K562 (cell line): ENCODE measurements around the gene HK1. TPM values are rescaled to one million over a fixed set of nuclear protein-coding genes. Genes with fewer than 3 reads are reported as not detected.

Source experiments
- CBX8 ChIP-seq: fragments of 200-600 bp; sonication (generic); IDR thresholded peaks from 2 replicates; pipeline ENCODE4 v1.6.1; 2012; ENCODE audit warnings: borderline replicate concordance, mixed run types, low read depth, mild to moderate bottlenecking, moderate library complexity, mixed read lengths, low read length, control low read depth, inconsistent platforms; ENCODE audit not compliant: poor library complexity, severe bottlenecking; ENCODE audit errors: extremely low read depth
- GATAD2A ChIP-seq: fragments of 450-650 bp; IDR thresholded peaks from 2 replicates; pipeline ENCODE4 v1.6.1; 2017
- HNRNPK ChIP-seq: fragments of 200-400 bp; formaldehyde crosslinking; IDR thresholded peaks from one replicate; pipeline ENCODE4 v1.6.1; 2018; ENCODE audit warnings: mild to moderate bottlenecking, low read depth, low read length; ENCODE audit not compliant: poor library complexity, severe bottlenecking
- MTA3 ChIP-seq: fragments of 450-650 bp; formaldehyde crosslinking; IDR thresholded peaks from 2 replicates; pipeline ENCODE4 v1.6.1; 2017; ENCODE audit warnings: mild to moderate bottlenecking, borderline replicate concordance
- PATZ1 ChIP-seq: fragments of 250-450 bp; sonication (Bioruptor Pico); IDR thresholded peaks from 2 replicates; pipeline ENCODE4 v1.5.0; 2020; ENCODE audit warnings: mild to moderate bottlenecking, borderline replicate concordance
- PHTF2 ChIP-seq: fragments of 250-450 bp; sonication (Bioruptor Pico); IDR thresholded peaks from 2 replicates; pipeline ENCODE4 v1.5.0; 2021; ENCODE audit warnings: mild to moderate bottlenecking
- PPARD ChIP-seq: fragments of 250-450 bp; sonication (Bioruptor Pico); IDR thresholded peaks from 2 replicates; pipeline ENCODE4 v1.8.0; 2022; ENCODE audit warnings: inconsistent platforms, mild to moderate bottlenecking, moderate library complexity
- PYGO2 ChIP-seq: fragments of 450-650 bp; IDR thresholded peaks from 2 replicates; pipeline ENCODE4 v1.6.1; 2016; ENCODE audit warnings: mild to moderate bottlenecking, missing genetic modification characterization, moderate library complexity, missing compliant biosample characterization
- RNF2 ChIP-seq: sonication (generic); IDR thresholded peaks from 2 replicates; pipeline ENCODE4 v1.6.1; 2016
- SIX5 ChIP-seq, 2 experiments: IDR thresholded peaks; 2 replicates each; pipeline ENCODE4 v1.6.1; 2011; ENCODE audit warnings: low read length in 2 of 2, borderline replicate concordance in 1 of 2, low read depth in 1 of 2, mild to moderate bottlenecking in 1 of 2, moderate library complexity in 1 of 2; ENCODE audit not compliant: insufficient read depth in 1 of 2
- SMARCE1 ChIP-seq: fragments of 450-650 bp; IDR thresholded peaks from 2 replicates; pipeline ENCODE4 v1.7.1; 2016; ENCODE audit warnings: mild to moderate bottlenecking
- TAF7 ChIP-seq: fragments of 450-650 bp; IDR thresholded peaks from 2 replicates; pipeline ENCODE4 v1.6.1; 2016; ENCODE audit warnings: missing genetic modification characterization, missing compliant biosample characterization
- USF1 ChIP-seq: sonication (generic); formaldehyde crosslinking; IDR thresholded peaks from 2 replicates; pipeline ENCODE4 v1.9.0; 2022; ENCODE audit warnings: mild to moderate bottlenecking, missing genetic modification reagents
- ZBTB9 ChIP-seq: fragments of 450-650 bp; formaldehyde crosslinking; IDR thresholded peaks from 2 replicates; pipeline ENCODE4 v1.4.0; 2020; ENCODE audit warnings: mild to moderate bottlenecking, moderate library complexity
- ZNF407 ChIP-seq: fragments of 450-650 bp; IDR thresholded peaks from 2 replicates; pipeline ENCODE4 v1.6.1; 2016; ENCODE audit warnings: low read depth
- polyA plus RNA-seq, 8 experiments: library from polyadenylated mRNA; depleted of rRNA in 4 of 8; stranded (reverse) in 5 of 8; unstranded in 3 of 8; fragments of >200 nt; fragmentation: Nextera tagmentation in 2 of 8; fragmentation: Illumina TruSeq in 1 of 8; extraction: Ambion mirVana in 2 of 8; extraction: Trizol in 1 of 8; gene quantifications; 2 replicates each; pipeline versions ENCODE4 v1.2.1 to v1.2.3, GENCODE V29; 2011 to 2014; ENCODE audit warnings: inconsistent platforms in 1 of 8, missing spikeins in 1 of 8
- total RNA-seq, 7 experiments: library from RNA; depleted of rRNA in 6 of 7; stranded (reverse); fragments of >200 nt in 6 of 7; fragmentation: Illumina TruSeq in 2 of 7; extraction: Trizol in 2 of 7; gene quantifications; 2 replicates each; pipeline versions ENCODE4 v1.2.1 to v1.2.3, GENCODE V29; 2011 to 2021; ENCODE audit warnings: low replicate concordance in 1 of 7

Gene HK1
- total and polyA plus RNA-seq, 9 of the 15 experiments (the other 6 are each of a cell fraction or from before 2014, with no cell fraction given), result 29.2 to 444 (median 193) TPM

- TF ChIP-seq MTA3, result peak; percentile 93
- TF ChIP-seq USF1 (CRISPR knock-in tag), result no peak; the same call in none of the 2 replicates
- TF ChIP-seq ZBTB9 (CRISPR knock-in tag), result peak; percentile 92
- peak; percentile 67; the same call in 1 of the 2 replicates for TF ChIP-seq ZNF407
- TF ChIP-seq HNRNPK, result no peak
- TF ChIP-seq PHTF2 (CRISPR knock-in tag), result peak; percentile 43; the same call in 1 of the 2 replicates
- TF ChIP-seq CBX8, result no peak
- no peak for TF ChIP-seq GATAD2A
- TF ChIP-seq SMARCE1, result peak; percentile 98
- TF ChIP-seq PATZ1 (CRISPR knock-in tag), result peak; percentile 70; the same call in 1 of the 2 replicates
- TF ChIP-seq PPARD, result no peak
- TF ChIP-seq TAF7 (tag), result peak; percentile 86; the same call in 1 of the 2 replicates
- TF ChIP-seq RNF2, result peak; percentile 97
- TF ChIP-seq SIX5 (IDR thresholded peaks at IDR 0.05; ENCODE audit: borderline replicate concordance in 1 of 2, insufficient read depth in 1 of 2, low read depth in 1 of 2, low read length in 2 of 2), result no peak
- TF ChIP-seq PYGO2, result no peak
These were observed 37.5 kb downstream of the HK1 start (continued) for GRCh38 chr10:69315610-69316312.
